ENCODE data around the gene NLK. TPM values are rescaled to one million over a fixed set of nuclear protein-coding genes. Genes with fewer than 3 reads are reported as not detected.
"Not testable (repeated sequence)": the region's sequence is repeated elsewhere in the genome, so short reads cannot be mapped to it uniquely, and the experiment has no call there.

Gene NLK
- total RNA-seq, 2 experiments from 2014 or later: 13.1 to 16.1 TPM

GRCh38 chr17:28092088-28092487 lies 49.6 kb downstream of the NLK start:
- H3K4me3 Mint-ChIP-seq: no peak overlapping the region
- H3K4me1 Mint-ChIP-seq: no peaks in the 10 kb centered on the region
- no peaks in the 10 kb centered on the region for H3K27me3 Mint-ChIP-seq
- DNase-seq: no peak
- no peak for ATAC-seq
- H3K27ac Mint-ChIP-seq: no peak overlapping the region
- no peaks in the 10 kb centered on the region for H3K9me3 Mint-ChIP-seq (ENCODE audit: low read depth)
- H3K36me3 Mint-ChIP-seq: peaks cover 4% of the 10 kb centered on the region
- CTCF ChIA-PET: interaction anchor here (1.5 kb wide), 1 partner anchor 199 kb away, joined by 7 read pairs; the partner anchor contains the start of gene LYRM9

DNA sequence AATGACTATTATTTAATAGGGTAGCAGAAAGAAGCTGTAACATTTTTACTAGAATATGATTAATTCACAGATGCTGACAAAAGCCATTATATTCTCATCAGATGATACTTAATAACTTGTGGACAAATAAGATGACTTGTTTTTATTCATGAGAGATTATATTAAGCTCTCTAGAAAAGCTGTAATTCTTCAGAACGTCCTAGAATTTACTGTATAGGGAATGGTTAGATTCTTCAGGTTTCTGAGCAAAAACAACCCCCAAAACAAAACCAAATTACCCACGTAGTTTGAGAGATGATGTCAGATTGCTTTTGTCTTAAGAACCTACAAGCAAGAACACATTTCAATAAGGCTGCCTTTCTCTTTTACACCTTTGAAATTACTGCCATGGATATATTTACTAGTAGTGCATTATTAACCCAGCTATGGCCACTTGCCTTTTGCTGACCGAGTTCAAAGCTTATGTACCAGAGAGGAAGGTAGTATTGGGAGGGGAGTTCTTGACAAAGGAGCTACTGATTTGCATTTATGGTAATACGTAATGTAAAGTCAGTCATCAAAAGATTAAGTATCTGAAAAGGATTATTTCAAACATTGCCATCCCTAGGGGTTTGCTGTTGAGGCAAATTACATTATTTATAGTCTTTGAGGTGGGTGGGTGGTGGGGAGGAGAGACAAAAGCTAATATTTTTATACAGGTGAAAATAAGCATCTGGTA lies 51.7 kb downstream of the NLK start:
- Mint-ChIP-seq H3K4me3 (no peak overlapping the region), H3K27me3 (no peaks in the 10 kb centered on the region), H3K36me3 (peaks cover 5% of the 10 kb centered on the region), H3K4me1 (no peaks in the 10 kb centered on the region), H3K9me3 (ENCODE audit: low read depth) (no peaks in the 10 kb centered on the region), H3K27ac (no peak overlapping the region)
- CTCF ChIA-PET: interaction anchor here (1.4 kb wide), 1 partner anchor 202 kb away, joined by 3 read pairs; no protein-coding TSS in a partner anchor
- DNase-seq: no peak
- ATAC-seq: no peak

DNA sequence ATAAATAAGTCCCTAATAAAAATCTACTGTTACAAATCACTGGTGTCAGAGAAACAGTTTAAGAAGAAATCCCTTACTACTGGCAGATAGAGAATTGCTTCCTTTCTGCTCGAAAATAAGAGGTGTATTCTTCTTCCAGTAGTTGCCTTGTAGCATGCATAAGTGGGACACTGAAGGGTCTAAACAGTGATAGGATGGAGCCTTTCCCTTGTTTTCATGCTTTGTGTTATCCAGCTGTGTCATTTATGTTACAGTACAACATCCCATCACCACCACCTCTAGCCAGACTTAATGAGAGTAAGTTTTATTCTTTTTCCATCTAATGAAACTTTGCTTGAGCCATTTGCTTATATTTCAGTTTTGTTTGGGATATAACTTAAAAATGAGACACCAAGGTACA lies 54.3 kb downstream of the NLK start:
- H3K27ac Mint-ChIP-seq: no peak overlapping the region
- no peaks in the 10 kb centered on the region for H3K27me3 Mint-ChIP-seq
- H3K9me3 Mint-ChIP-seq (ENCODE audit: low read depth): no peaks in the 10 kb centered on the region
- CTCF ChIA-PET: no interaction called here
- peaks cover 3% of the 10 kb centered on the region for H3K36me3 Mint-ChIP-seq
- ATAC-seq: no peak
- no peak for DNase-seq
- no peaks in the 10 kb centered on the region for H3K4me1 Mint-ChIP-seq
- no peak overlapping the region for H3K4me3 Mint-ChIP-seq

- H3K9me3 Mint-ChIP-seq (ENCODE audit: low read depth): no peaks in the 10 kb centered on the region
- no peak for DNase-seq
- peaks cover 3% of the 10 kb centered on the region for H3K36me3 Mint-ChIP-seq
- CTCF ChIA-PET: no interaction called here
- H3K27ac Mint-ChIP-seq: no peak overlapping the region
- H3K4me1 Mint-ChIP-seq: no peaks in the 10 kb centered on the region
- no peaks in the 10 kb centered on the region for H3K27me3 Mint-ChIP-seq
- ATAC-seq: no peak
- no peak overlapping the region for H3K4me3 Mint-ChIP-seq
These were observed 54.8 kb downstream of the NLK start for GRCh38 chr17:28097254-28097653.

DNA sequence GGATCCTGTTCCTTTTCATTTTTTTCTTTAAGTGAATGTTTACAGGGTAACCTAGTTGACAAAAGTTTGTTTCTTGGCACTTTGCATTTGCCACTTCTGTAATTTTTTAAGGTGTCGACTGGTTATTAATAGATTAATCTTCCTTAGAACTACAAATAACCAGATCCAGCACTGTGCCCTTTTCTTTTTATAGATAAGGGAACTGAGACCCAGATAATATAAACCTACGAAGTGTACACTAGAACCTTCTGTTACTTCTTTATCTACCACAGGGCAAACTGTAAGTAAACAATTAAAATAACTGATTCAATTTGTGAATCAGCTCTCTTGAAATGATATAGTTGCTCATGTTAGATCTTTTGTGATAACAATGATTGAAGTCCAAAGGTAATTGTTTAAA lies 55.4 kb downstream of the NLK start:
- no peaks in the 10 kb centered on the region for H3K27me3 Mint-ChIP-seq
- CTCF ChIA-PET: no interaction called here
- DNase-seq (no peak), ATAC-seq (no peak)
- H3K4me1 Mint-ChIP-seq: no peaks in the 10 kb centered on the region
- H3K27ac Mint-ChIP-seq: no peak overlapping the region
- H3K36me3 Mint-ChIP-seq: peaks cover 3% of the 10 kb centered on the region
- H3K9me3 Mint-ChIP-seq (ENCODE audit: low read depth): no peaks in the 10 kb centered on the region
- no peak overlapping the region for H3K4me3 Mint-ChIP-seq

GRCh38 chr17:28098591-28098990 lies 56.1 kb downstream of the NLK start:
- H3K36me3 Mint-ChIP-seq; CTCF ChIA-PET; DNase-seq; H3K4me1 Mint-ChIP-seq; H3K9me3 Mint-ChIP-seq (ENCODE audit: low read depth); ATAC-seq; H3K27ac Mint-ChIP-seq; H3K4me3 Mint-ChIP-seq; H3K27me3 Mint-ChIP-seq: not testable (repeated sequence)

- no peaks in the 10 kb centered on the region for H3K27me3 Mint-ChIP-seq
- ATAC-seq (no peak), DNase-seq (no peak)
- no peaks in the 10 kb centered on the region for H3K9me3 Mint-ChIP-seq (ENCODE audit: low read depth)
- CTCF ChIA-PET: no interaction called here
- H3K27ac Mint-ChIP-seq: no peak overlapping the region
- H3K36me3 Mint-ChIP-seq: peaks cover 3% of the 10 kb centered on the region
- no peaks in the 10 kb centered on the region for H3K4me1 Mint-ChIP-seq
- no peak overlapping the region for H3K4me3 Mint-ChIP-seq
These were observed 57.8 kb downstream of the NLK start for GRCh38 chr17:28100251-28100650.

GRCh38 chr17:28100936-28101335 lies 58.5 kb downstream of the NLK start:
- H3K4me1 Mint-ChIP-seq: no peaks in the 10 kb centered on the region
- H3K4me3 Mint-ChIP-seq: no peak overlapping the region
- peaks cover 3% of the 10 kb centered on the region for H3K36me3 Mint-ChIP-seq
- CTCF ChIA-PET: no interaction called here
- H3K9me3 Mint-ChIP-seq (ENCODE audit: low read depth): no peaks in the 10 kb centered on the region
- H3K27me3 Mint-ChIP-seq: no peaks in the 10 kb centered on the region
- ATAC-seq: no peak
- no peak overlapping the region for H3K27ac Mint-ChIP-seq
- no peak for DNase-seq

DNA sequence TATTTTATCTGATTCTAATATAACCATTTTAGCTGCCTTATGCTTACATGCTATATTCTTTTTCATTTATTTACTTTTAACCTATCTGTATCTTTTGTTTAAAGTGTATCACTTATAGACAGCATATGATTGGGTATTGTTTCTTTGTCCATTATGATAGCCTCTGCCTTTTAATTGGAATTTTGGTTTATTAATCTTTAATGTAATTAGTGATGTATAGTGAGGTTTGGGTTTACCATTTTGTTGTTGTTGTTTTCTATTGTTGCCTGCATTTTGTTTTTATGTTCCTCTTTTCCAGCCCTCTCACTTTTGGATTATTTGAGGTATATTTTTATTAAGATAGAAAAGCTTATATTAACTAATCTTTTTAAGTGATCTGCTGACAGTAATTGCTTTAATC lies 59.4 kb downstream of the NLK start:
- Mint-ChIP-seq H3K4me3 (no peak overlapping the region), H3K27ac (no peak overlapping the region), H3K4me1 (no peaks in the 10 kb centered on the region), H3K9me3 (ENCODE audit: low read depth) (no peaks in the 10 kb centered on the region), H3K36me3 (peaks cover 3% of the 10 kb centered on the region), H3K27me3 (no peaks in the 10 kb centered on the region)
- no peak for DNase-seq
- no peak for ATAC-seq
- CTCF ChIA-PET: no interaction called here

- CTCF ChIA-PET: no interaction called here
- H3K4me3 Mint-ChIP-seq: no peak overlapping the region
- peaks cover 3% of the 10 kb centered on the region for H3K36me3 Mint-ChIP-seq
- H3K27me3 Mint-ChIP-seq: no peaks in the 10 kb centered on the region
- ATAC-seq (no peak), DNase-seq (no peak)
- no peak overlapping the region for H3K27ac Mint-ChIP-seq
- H3K9me3 Mint-ChIP-seq (ENCODE audit: low read depth): no peaks in the 10 kb centered on the region
- no peaks in the 10 kb centered on the region for H3K4me1 Mint-ChIP-seq
These were observed 63.0 kb downstream of the NLK start for GRCh38 chr17:28105501-28105900.

- CTCF ChIA-PET: no interaction called here
- Mint-ChIP-seq H3K27me3 (no peaks in the 10 kb centered on the region), H3K36me3 (peaks cover 7% of the 10 kb centered on the region), H3K4me1 (no peaks in the 10 kb centered on the region), H3K9me3 (ENCODE audit: low read depth) (no peaks in the 10 kb centered on the region), H3K27ac (no peak overlapping the region), H3K4me3 (no peak overlapping the region)
- DNase-seq: no peak
- ATAC-seq: no peak
These were observed 67.7 kb downstream of the NLK start for GRCh38 chr17:28110184-28110583.

- H3K4me3 Mint-ChIP-seq: no peak overlapping the region
- no peaks in the 10 kb centered on the region for H3K27me3 Mint-ChIP-seq
- peaks cover 5% of the 10 kb centered on the region for H3K4me1 Mint-ChIP-seq
- H3K27ac Mint-ChIP-seq: no peak overlapping the region
- peaks cover 10% of the 10 kb centered on the region for H3K36me3 Mint-ChIP-seq
- DNase-seq: no peak
- CTCF ChIA-PET: no interaction called here
- H3K9me3 Mint-ChIP-seq (ENCODE audit: low read depth): no peaks in the 10 kb centered on the region
- ATAC-seq: no peak
These were observed 69.7 kb downstream of the NLK start for GRCh38 chr17:28112181-28112580.

DNA sequence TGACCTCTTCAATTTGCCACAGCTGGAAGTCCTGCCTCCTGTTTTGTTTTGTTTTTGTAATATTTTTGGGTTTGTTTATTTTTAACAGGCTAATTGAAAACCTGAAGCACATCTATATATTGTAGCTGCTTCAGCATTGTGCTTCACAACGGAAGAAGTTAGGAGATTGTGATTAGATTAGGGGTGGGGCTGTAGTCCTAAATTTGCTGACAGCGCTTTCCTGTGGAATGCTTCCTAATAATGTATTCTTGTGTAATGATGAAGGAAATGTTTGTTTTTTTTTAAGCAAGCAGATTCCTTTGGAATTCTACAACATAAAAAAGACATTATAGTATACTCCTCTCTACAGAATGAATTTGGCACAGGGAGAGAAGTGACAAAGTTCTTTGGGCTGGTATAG lies 70.1 kb downstream of the NLK start:
- DNase-seq: no peak
- no peak overlapping the region for H3K27ac Mint-ChIP-seq
- H3K36me3 Mint-ChIP-seq: peaks cover 10% of the 10 kb centered on the region
- CTCF ChIA-PET: no interaction called here
- H3K4me3 Mint-ChIP-seq: no peak overlapping the region
- no peaks in the 10 kb centered on the region for H3K27me3 Mint-ChIP-seq
- H3K4me1 Mint-ChIP-seq: peaks cover 7% of the 10 kb centered on the region
- no peaks in the 10 kb centered on the region for H3K9me3 Mint-ChIP-seq (ENCODE audit: low read depth)
- no peak for ATAC-seq

- no peak for DNase-seq
- no peak for ATAC-seq
- H3K4me1 Mint-ChIP-seq: peaks cover 9% of the 10 kb centered on the region
- no peaks in the 10 kb centered on the region for H3K27me3 Mint-ChIP-seq
- no peak overlapping the region for H3K4me3 Mint-ChIP-seq
- no peak overlapping the region for H3K27ac Mint-ChIP-seq
- peaks cover 10% of the 10 kb centered on the region for H3K36me3 Mint-ChIP-seq
- no peaks in the 10 kb centered on the region for H3K9me3 Mint-ChIP-seq (ENCODE audit: low read depth)
- CTCF ChIA-PET: no interaction called here
These were observed 70.8 kb downstream of the NLK start for GRCh38 chr17:28113269-28113668.

DNA sequence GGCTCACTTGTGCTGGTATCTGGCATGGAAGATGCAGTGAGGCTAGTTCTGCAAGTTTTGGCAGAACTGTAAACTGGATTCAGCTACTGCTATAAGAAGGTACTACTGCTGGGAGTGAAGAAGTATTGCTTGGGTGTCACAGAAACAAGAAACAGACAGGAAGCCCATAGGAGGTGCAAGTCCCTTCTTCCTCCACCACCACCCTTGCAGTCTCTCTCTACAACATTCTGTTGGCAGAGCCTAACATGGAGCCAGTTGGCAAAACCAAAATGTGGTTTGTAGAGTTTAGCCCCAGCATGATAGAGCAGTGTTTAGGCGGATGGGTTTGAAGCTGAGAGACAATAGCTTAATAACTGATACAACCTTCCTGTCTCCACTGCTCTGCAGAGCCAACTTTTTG lies 72.6 kb downstream of the NLK start:
- ATAC-seq: no peak
- Mint-ChIP-seq H3K27ac (no peak overlapping the region), H3K9me3 (ENCODE audit: low read depth) (no peaks in the 10 kb centered on the region), H3K4me1 (peaks cover 21% of the 10 kb centered on the region), H3K27me3 (no peaks in the 10 kb centered on the region), H3K36me3 (peaks cover 10% of the 10 kb centered on the region), H3K4me3 (no peak overlapping the region)
- DNase-seq: no peak
- CTCF ChIA-PET: interaction anchor here (0.6 to 1.6 kb wide), 3 partner anchors 40 to 321 kb away, joined by 3 to 4 read pairs (median 3); no protein-coding TSS in a partner anchor

All from activated CD8-positive, alpha-beta memory T cell treated with anti-CD3 and anti-CD28 coated beads, Interleukin-2, amount 10 ng/mL, durations not matched to agents 7 days and 5 days (primary cell).